ENCODE measurements around the gene FGF8.
"Not testable (repeated sequence)": the region's sequence is repeated elsewhere in the genome, so short reads cannot be mapped to it uniquely, and the experiment has no call there.

The FGF8 gene

DNA sequence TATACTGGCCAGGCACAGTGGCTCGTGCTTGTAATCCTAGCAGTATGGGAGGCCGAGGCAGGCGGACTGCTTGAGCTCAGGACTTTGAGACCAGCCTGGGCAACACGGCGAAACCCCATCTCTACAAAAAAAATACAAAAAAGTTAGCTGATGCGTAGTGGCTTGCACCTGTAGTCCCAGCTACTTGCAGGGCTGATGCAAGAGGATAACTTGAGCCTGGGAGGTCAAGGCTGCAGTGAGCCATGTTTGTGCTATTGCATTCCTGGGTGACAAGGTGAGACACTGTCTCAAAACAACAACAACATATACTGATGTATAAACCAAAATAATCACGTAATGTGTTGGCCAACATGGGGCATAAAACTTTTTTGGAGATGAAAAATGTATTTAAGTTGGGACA is 13.8 kb upstream of the FGF8 start:
- Mint-ChIP-seq H3K9me3 (no peaks in the 10 kb centered on the region), H3K27ac (no peak overlapping the region), H3K4me3 (no peak overlapping the region), H3K27me3 (no peaks in the 10 kb centered on the region), H3K36me3 (peaks cover 54% of the 10 kb centered on the region), H3K4me1 (peaks cover 8% of the 10 kb centered on the region)
- no peak for ATAC-seq

- H3K27ac Mint-ChIP-seq, H3K27me3 Mint-ChIP-seq, ATAC-seq, H3K9me3 Mint-ChIP-seq, H3K4me3 Mint-ChIP-seq: not testable (repeated sequence)
- Mint-ChIP-seq H3K36me3 (peaks cover 56% of the 10 kb centered on the region), H3K4me1 (peaks cover 13% of the 10 kb centered on the region)
These were observed 13.3 kb upstream of the FGF8 start for GRCh38 chr10:101789231-101789630.

- no peak overlapping the region for H3K27ac Mint-ChIP-seq
- no peak overlapping the region for H3K4me3 Mint-ChIP-seq
- peaks cover 43% of the 10 kb centered on the region for H3K36me3 Mint-ChIP-seq
- peaks cover 47% of the 10 kb centered on the region for H3K4me1 Mint-ChIP-seq
- ATAC-seq = no peak
- no peaks in the 10 kb centered on the region for H3K9me3 Mint-ChIP-seq
- H3K27me3 Mint-ChIP-seq = no peaks in the 10 kb centered on the region
These were observed 9.9 kb upstream of the FGF8 start for GRCh38 chr10:101785801-101786200.

- Mint-ChIP-seq H3K4me1 (peaks cover 59% of the 10 kb centered on the region), H3K4me3 (peak overlapping the region; percentile 97), H3K27ac (peak overlapping the region; percentile 89), H3K36me3 (peaks cover 40% of the 10 kb centered on the region), H3K27me3 (no peaks in the 10 kb centered on the region), H3K9me3 (no peaks in the 10 kb centered on the region)
- ATAC-seq = no peak
These were observed 8.6 kb upstream of the FGF8 start for GRCh38 chr10:101784558-101784957.

- Mint-ChIP-seq H3K36me3 (peaks cover 33% of the 10 kb centered on the region), H3K4me1 (peaks cover 66% of the 10 kb centered on the region)
These were observed 7.8 kb upstream of the FGF8 start for GRCh38 chr10:101783736-101784118.

DNA sequence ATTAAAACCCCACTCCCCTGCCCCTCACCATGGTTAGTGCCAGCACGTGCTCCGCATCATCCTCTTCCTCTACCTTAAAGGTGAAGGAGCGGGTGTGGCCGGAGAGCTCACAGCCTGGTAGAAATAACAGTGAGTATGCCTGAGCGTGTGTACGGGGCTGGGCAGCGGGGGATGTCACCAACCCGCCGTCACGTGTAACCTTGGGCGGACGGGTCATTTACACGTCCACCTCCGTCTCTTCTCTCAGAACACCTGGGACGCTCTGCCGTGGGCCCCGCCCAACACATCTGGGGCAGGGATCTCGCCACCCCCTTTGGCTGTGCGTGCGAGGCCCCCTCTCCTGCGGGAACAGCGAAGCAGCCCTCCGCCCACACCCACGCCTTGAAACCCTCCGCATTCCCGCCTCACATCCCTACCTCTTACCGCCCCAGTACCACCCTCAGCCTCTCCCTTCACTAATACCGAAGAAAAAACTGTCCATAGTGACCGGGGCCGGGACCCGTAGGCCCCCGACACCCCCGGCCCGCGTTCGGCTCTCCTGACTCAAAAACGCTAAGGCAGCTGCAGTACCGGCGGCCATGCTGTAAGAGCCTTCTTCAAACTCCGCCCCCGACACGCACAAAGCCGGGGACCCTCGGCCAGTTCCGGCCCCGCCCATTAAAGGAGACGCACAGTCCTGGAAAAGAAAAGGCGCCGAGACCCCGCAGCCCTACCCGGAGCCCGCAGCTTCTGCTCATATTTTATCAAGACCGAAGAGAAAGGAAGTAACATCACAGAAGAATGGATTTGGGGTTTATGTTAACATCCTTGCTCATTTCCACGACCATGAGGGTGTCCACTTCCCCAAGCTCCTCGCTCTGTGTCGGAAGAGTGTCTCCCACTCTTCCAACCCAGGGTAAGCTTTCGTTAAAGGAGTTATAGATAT is 7.2 kb upstream of the FGF8 start, which contains the start of gene NPM3:
Gene NPM3 (minus strand): TSS at position 636 of the 925 bp plus-strand sequence. CDS start 56 bp downstream, at position 580.
- H3K27ac Mint-ChIP-seq = peak within 1 kb of the TSS; percentile 89
- H3K9me3 Mint-ChIP-seq = no peaks in the 10 kb centered on the region
- peaks cover 11% of the 10 kb centered on the region for H3K27me3 Mint-ChIP-seq
- peak; percentile 81 for ATAC-seq
- H3K36me3 Mint-ChIP-seq = peaks cover 33% of the 10 kb centered on the region
- peak within 1 kb of the TSS; percentile 97 for H3K4me3 Mint-ChIP-seq
- H3K4me1 Mint-ChIP-seq = peaks cover 71% of the 10 kb centered on the region

More at GRCh38 chr10:101783736-101784118, 7.8 kb upstream of the FGF8 start:
- peaks cover 7% of the 10 kb centered on the region for H3K27me3 Mint-ChIP-seq
- H3K27ac Mint-ChIP-seq = peak overlapping the region; percentile 89
- no peak for ATAC-seq
- H3K4me3 Mint-ChIP-seq = peak overlapping the region; percentile 97
- H3K9me3 Mint-ChIP-seq = no peaks in the 10 kb centered on the region

- no peak for ATAC-seq
- no peaks in the 10 kb centered on the region for H3K9me3 Mint-ChIP-seq
- peaks cover 33% of the 10 kb centered on the region for H3K36me3 Mint-ChIP-seq
- H3K27ac Mint-ChIP-seq = peak overlapping the region; percentile 89
- peaks cover 20% of the 10 kb centered on the region for H3K27me3 Mint-ChIP-seq
- H3K4me3 Mint-ChIP-seq = peak overlapping the region; percentile 97
- H3K4me1 Mint-ChIP-seq = peaks cover 68% of the 10 kb centered on the region
These were observed 6.3 kb upstream of the FGF8 start for GRCh38 chr10:101781984-101782810.

- Mint-ChIP-seq H3K4me3 (peak overlapping the region; percentile 97), H3K36me3 (peaks cover 30% of the 10 kb centered on the region), H3K4me1 (peaks cover 72% of the 10 kb centered on the region), H3K27ac (peak overlapping the region; percentile 89), H3K27me3 (peaks cover 26% of the 10 kb centered on the region), H3K9me3 (no peaks in the 10 kb centered on the region)
- no peak for ATAC-seq
These were observed 5.7 kb upstream of the FGF8 start for GRCh38 chr10:101781655-101781983.

- Mint-ChIP-seq H3K27me3 (peaks cover 29% of the 10 kb centered on the region), H3K4me3 (peak overlapping the region; percentile 24), H3K27ac (no peak overlapping the region), H3K36me3 (peaks cover 27% of the 10 kb centered on the region), H3K9me3 (no peaks in the 10 kb centered on the region), H3K4me1 (peaks cover 74% of the 10 kb centered on the region)
- ATAC-seq = peak; percentile 70
These were observed 5.1 kb upstream of the FGF8 start for GRCh38 chr10:101780818-101781654.

DNA sequence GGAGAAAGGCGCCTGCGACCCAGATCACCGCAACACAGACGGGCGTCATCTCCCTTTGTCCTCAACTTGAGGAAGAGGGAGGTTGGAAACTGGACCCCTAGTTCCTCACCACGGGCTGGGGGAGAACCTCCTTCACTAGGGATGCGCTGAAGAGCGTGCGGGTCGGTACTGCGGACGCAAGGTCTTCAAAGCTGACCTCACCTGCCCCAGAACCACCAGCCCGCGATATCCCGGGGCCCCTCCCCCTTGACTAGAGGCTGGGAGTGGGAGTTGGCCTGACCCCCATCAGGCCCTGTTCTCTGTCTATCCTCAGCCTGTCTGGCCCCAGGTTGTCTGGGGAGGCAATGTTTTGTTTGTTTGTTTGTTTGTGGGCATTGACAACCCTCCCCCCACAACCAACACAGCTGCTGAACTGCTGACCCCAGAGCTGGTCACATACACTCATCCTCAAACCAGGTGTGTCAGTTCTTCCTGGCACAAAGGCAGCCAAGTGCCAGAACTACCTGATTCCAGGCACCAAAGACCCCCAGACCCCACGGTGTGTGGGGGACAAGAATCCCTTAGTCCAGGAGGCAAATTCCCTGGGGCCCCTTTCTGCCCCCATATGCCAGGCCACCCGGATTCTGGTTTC is 4.4 kb upstream of the FGF8 start:
- peaks cover 75% of the 10 kb centered on the region for H3K4me1 Mint-ChIP-seq
- H3K36me3 Mint-ChIP-seq = peaks cover 22% of the 10 kb centered on the region
- no peak for ATAC-seq
- H3K9me3 Mint-ChIP-seq = no peaks in the 10 kb centered on the region
- H3K27me3 Mint-ChIP-seq = peaks cover 32% of the 10 kb centered on the region
- peak overlapping the region; percentile 74 for H3K4me3 Mint-ChIP-seq
- H3K27ac Mint-ChIP-seq = no peak overlapping the region

DNA sequence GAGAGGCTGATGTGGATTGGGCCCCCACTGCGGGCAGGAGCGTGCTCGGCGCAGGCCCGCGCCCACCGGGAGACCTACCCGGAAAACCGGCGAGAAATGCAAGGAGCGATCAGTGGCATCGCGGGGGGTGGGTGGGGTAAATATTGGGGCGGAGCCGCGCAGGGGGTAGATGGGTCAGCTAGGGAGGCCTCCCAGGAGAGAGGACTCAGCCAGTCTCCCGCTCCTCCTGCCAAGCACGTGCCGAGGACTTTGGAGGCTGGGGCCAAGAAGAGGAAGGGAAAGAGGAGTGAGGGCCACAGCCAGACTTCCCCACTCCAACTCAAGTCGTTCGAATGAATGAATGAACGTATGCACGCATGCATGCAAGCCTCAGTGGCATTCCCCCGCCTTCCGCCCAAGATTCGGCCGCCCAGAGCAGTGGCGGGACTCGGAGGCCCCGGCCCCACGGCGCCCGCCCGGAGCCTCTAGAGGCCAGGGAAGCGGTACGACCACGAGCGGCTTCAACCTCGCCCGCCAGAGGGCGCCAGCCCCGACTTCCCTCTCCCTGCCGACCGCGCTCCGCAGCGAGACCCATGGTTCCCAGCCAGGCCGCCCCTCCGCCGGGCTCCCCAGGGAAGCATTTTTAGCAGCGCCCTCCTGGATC is 3.8 kb upstream of the FGF8 start:
- H3K9me3 Mint-ChIP-seq = no peaks in the 10 kb centered on the region
- H3K27ac Mint-ChIP-seq = peak overlapping the region; percentile 0
- peaks cover 81% of the 10 kb centered on the region for H3K4me1 Mint-ChIP-seq
- peaks cover 17% of the 10 kb centered on the region for H3K36me3 Mint-ChIP-seq
- peaks cover 38% of the 10 kb centered on the region for H3K27me3 Mint-ChIP-seq
- ATAC-seq = peak; percentile 73
- peak overlapping the region; percentile 74 for H3K4me3 Mint-ChIP-seq

DNA sequence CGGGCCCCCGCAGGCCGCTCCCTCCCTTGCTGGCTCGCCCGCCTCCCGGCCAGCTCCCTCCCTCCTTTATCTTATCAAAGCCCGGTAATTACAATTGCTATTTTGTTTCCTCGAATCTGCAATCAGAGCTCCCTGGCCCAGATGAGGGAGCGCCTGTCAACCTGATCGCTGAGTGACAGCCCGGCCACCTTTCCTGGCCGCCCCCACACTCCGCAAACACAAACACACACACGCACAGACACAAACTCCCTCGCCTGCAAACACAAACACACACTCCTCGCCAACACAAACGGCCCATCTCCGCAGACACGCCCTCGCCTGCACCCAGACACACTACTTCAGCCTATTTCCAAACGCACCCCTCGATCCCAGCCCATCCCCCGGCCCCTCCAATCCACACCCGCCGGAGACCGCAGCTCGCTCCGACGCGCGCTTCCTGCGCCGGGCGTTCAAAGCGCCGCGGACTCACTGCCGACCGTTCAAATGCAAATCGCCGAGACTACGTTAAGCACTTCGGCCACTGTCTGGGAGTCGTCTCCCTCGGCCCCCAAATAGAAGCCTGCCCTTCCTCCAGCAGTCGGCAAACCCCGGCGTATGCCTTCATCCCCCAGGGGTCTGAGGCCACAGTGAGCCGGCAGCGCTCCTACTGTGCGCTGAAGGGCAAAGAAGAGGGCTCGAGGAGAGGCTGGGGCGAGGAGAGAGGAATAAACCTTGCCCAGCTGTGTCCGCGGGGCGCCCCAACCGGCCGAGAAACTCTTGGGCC is 3.0 kb upstream of the FGF8 start:
- H3K27ac Mint-ChIP-seq = peak overlapping the region; percentile 0
- ATAC-seq = no peak

GRCh38 chr10:101778151-101778780 is 2.4 kb upstream of the FGF8 start:
- peaks cover 8% of the 10 kb centered on the region for H3K36me3 Mint-ChIP-seq
- peak overlapping the region; percentile 74 for H3K4me3 Mint-ChIP-seq
- no peaks in the 10 kb centered on the region for H3K9me3 Mint-ChIP-seq
- no peak for ATAC-seq
- H3K27me3 Mint-ChIP-seq = peaks cover 52% of the 10 kb centered on the region
- H3K27ac Mint-ChIP-seq = no peak overlapping the region
- H3K4me1 Mint-ChIP-seq = peaks cover 81% of the 10 kb centered on the region

More for the DNA sequence above, 3.0 kb upstream of the FGF8 start:
- Mint-ChIP-seq H3K36me3 (peaks cover 10% of the 10 kb centered on the region), H3K4me3 (peak overlapping the region; percentile 74), H3K4me1 (peaks cover 81% of the 10 kb centered on the region), H3K27me3 (peaks cover 45% of the 10 kb centered on the region), H3K9me3 (no peaks in the 10 kb centered on the region)
